Activated T-helper 17 cell treated with anti-CD3 and anti-CD28 coated beads, Interleukin-2, amount 50 U/mL, for 72 hours (primary cell): ENCODE results near the gene UCK2. TPM values are rescaled to one million over a fixed set of nuclear protein-coding genes. Genes with fewer than 3 reads are reported as not detected.

ENCODE experiments used
- ATAC-seq: fragments of 150-1000 bp; cut with Tn5 transposase; replicated peaks from 2 replicates; pipeline ENCODE4 v1.10.0; 2021; ENCODE audit warnings: mild to moderate bottlenecking, moderate library complexity
- H3K27ac Mint-ChIP-seq: one replicate; pipeline ENCODE4 v1.8.0; 2022; ENCODE audit warnings: mixed read lengths
- H3K27me3 Mint-ChIP-seq: one replicate; pipeline ENCODE4 v1.8.0; 2022; ENCODE audit warnings: mixed read lengths
- H3K36me3 Mint-ChIP-seq: one replicate; pipeline ENCODE4 v1.8.0; 2022; ENCODE audit warnings: low read depth, mild to moderate bottlenecking, mixed read lengths
- H3K4me1 Mint-ChIP-seq: one replicate; pipeline ENCODE4 v1.8.0; 2022; ENCODE audit warnings: mixed read lengths
- H3K4me3 Mint-ChIP-seq: one replicate; pipeline ENCODE4 v1.8.0; 2022; ENCODE audit warnings: mild to moderate bottlenecking, mixed read lengths
- H3K9me3 Mint-ChIP-seq: one replicate; pipeline ENCODE4 v1.8.0; 2022; ENCODE audit warnings: mixed read lengths
- total RNA-seq, 2 donors: library from RNA; stranded (reverse); gene quantifications; one replicate each; pipeline ENCODE4 v1.2.3, GENCODE V29; 2022

The UCK2 gene
- total RNA-seq, 2 donors from 2014 or later: 30.7 to 74.2 TPM

DNA sequence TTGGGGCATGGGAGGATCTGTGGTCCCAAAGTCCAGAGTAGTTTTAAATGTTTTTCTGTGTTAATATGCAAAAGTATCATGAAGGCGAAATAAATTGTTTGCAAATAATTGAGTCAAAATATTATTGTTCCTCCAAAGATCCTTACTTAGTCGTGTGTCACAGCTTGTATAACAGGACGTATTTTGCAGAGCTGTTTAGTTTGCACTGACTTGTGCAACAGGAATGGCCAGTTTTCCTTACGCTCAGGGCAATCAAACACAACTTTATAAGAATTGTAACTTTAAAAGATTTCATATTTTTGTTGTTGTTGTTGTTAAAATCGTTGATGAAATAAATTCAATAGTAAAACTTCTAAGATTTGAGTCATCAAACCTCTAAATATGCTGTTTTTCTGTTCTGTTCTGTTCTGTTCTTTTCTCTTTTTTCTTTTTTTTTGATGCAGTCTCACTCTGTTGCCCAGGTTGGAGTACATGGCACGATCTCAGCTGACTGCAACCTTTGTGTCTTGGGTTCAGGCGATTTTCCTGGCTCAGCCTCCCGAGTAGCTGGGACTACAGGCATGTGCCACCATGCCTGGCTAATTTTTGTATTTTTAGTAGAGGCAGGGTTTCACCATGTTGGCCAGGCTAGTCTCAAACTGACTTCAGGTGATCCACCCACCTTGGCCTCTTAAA is 60.6 kb downstream of the UCK2 start:
- Mint-ChIP-seq H3K36me3 (peaks cover 30% of the 10 kb centered on the region), H3K27ac (no peak overlapping the region), H3K4me3 (no peak overlapping the region), H3K9me3 (no peaks in the 10 kb centered on the region), H3K4me1 (peaks cover 8% of the 10 kb centered on the region), H3K27me3 (no peaks in the 10 kb centered on the region)
- no peak for ATAC-seq

GRCh38 chr1:165888552-165888920 is 61.1 kb downstream of the UCK2 start:
- H3K9me3 Mint-ChIP-seq: no peaks in the 10 kb centered on the region
- no peak overlapping the region for H3K27ac Mint-ChIP-seq

DNA sequence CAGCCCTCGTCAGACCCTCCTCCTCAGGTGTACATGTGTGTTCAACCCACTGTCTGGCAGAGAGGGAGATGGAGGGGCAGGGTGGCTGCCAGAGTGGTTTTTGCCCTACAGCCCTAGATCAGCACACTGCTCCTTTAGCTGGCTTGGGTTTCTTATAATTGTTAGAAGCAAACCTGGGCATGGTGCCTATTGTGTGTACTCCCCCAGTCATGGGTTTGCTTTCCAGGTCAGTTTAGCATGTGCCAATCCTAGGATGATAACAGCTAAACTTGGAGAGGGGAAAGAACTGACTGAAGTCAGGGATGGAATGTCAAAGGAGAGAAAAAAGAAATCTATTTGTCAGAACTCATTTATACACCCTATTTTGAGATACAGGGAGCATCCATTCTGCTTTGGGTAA is 63.3 kb downstream of the UCK2 start:
- H3K4me1 Mint-ChIP-seq: peaks cover 5% of the 10 kb centered on the region
- no peaks in the 10 kb centered on the region for H3K9me3 Mint-ChIP-seq
- H3K27ac Mint-ChIP-seq: no peak overlapping the region
- peaks cover 57% of the 10 kb centered on the region for H3K36me3 Mint-ChIP-seq
- ATAC-seq: no peak
- H3K4me3 Mint-ChIP-seq: no peak overlapping the region
- no peaks in the 10 kb centered on the region for H3K27me3 Mint-ChIP-seq

More at GRCh38 chr1:165888552-165888920, 61.1 kb downstream of the UCK2 start:
- no peak for ATAC-seq
- Mint-ChIP-seq H3K4me3 (no peak overlapping the region), H3K36me3 (peaks cover 36% of the 10 kb centered on the region), H3K4me1 (peaks cover 8% of the 10 kb centered on the region), H3K27me3 (no peaks in the 10 kb centered on the region)

DNA sequence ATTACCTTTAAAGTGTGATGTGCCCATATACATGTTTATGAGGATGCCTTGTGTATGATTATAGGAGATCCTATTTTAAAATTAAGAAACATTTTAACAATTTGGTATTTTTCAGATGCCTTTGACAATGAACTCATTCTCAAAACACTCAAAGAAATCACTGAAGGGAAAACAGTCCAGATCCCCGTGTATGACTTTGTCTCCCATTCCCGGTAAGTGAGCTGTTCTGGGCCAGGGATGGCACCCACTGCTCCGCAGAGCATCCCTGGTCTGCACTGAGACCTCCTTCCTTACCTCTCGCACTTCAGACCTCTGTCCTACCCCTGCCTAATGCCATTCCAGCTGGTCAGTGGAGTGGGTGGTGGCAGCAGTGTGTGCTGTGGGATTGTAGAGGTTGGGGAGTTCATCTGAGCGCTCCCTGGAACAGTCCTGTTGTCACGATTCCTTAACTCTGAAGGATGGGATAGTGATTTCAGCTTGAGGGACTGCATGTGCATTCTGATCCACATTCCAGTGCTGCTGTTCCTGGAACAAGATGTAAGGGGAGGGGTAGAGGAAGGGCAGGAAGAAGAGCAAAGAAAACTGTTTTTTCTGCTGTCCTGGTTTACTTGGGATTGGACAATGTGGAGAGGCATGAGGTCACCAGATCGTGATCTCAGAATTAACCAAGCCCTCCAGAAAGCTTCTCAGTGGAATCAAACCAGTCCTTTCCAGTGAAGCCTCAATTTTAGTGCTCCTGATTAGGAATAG is 63.9 kb downstream of the UCK2 start:
- peaks cover 62% of the 10 kb centered on the region for H3K36me3 Mint-ChIP-seq
- H3K4me1 Mint-ChIP-seq: peaks cover 5% of the 10 kb centered on the region
- no peaks in the 10 kb centered on the region for H3K27me3 Mint-ChIP-seq
- no peak overlapping the region for H3K4me3 Mint-ChIP-seq
- ATAC-seq: no peak
- H3K27ac Mint-ChIP-seq: no peak overlapping the region
- H3K9me3 Mint-ChIP-seq: no peaks in the 10 kb centered on the region

DNA sequence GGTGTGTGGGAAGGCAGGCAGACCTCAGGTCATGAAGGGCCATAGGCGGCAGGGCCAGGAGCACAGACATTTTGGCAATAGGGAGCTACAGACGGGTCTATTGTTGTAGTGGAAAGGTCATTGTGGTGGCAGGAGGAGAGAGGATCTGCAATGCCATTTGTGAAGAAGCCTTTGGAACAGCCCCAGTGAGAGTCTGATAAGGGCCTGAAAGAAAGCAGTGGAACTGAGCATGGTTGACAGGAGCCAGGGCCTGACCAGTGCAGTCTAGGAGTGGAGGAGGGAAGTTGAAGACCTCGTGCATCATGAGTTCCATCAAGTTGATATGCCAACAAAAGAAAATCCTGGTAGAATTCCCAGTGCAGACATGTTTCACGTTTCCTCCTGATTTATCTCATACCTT is 65.5 kb downstream of the UCK2 start:
- H3K36me3 Mint-ChIP-seq: peaks cover 79% of the 10 kb centered on the region
- H3K9me3 Mint-ChIP-seq: no peaks in the 10 kb centered on the region
- H3K27ac Mint-ChIP-seq: no peak overlapping the region
- ATAC-seq: no peak
- H3K4me1 Mint-ChIP-seq: peaks cover 8% of the 10 kb centered on the region
- no peak overlapping the region for H3K4me3 Mint-ChIP-seq
- H3K27me3 Mint-ChIP-seq: no peaks in the 10 kb centered on the region

DNA sequence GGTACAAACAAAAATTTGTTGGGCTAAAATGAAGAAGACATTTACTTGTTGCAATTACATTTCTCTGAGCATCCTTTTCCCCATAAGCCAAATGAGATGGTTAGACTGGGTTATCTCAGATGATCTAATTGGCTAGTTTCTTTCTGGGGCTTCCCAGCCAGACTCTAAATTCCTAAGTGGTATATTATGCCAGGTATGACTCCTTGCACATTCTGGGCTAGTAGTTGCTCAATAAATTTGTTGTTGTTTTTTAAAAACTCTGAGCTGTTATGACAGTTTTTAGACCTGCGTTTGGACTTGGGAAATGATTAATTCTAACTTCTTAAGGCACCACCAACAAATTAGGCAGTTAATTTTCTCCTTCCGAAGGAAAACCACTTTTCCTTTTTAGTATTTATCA is 66.1 kb downstream of the UCK2 start:
- no peak for ATAC-seq
- Mint-ChIP-seq H3K4me3 (no peak overlapping the region), H3K9me3 (no peaks in the 10 kb centered on the region), H3K27ac (no peak overlapping the region), H3K27me3 (no peaks in the 10 kb centered on the region), H3K4me1 (peaks cover 8% of the 10 kb centered on the region), H3K36me3 (peaks cover 84% of the 10 kb centered on the region)

- no peaks in the 10 kb centered on the region for H3K27me3 Mint-ChIP-seq
- no peak for ATAC-seq
- peaks cover 8% of the 10 kb centered on the region for H3K4me1 Mint-ChIP-seq
- H3K27ac Mint-ChIP-seq: no peak overlapping the region
- no peak overlapping the region for H3K4me3 Mint-ChIP-seq
- no peaks in the 10 kb centered on the region for H3K9me3 Mint-ChIP-seq
- peaks cover 93% of the 10 kb centered on the region for H3K36me3 Mint-ChIP-seq
These were observed 67.2 kb downstream of the UCK2 start for GRCh38 chr1:165894591-165894990.

- Mint-ChIP-seq H3K36me3 (peaks cover 95% of the 10 kb centered on the region), H3K4me3 (no peak overlapping the region), H3K27me3 (no peaks in the 10 kb centered on the region), H3K4me1 (peaks cover 8% of the 10 kb centered on the region), H3K27ac (no peak overlapping the region), H3K9me3 (no peaks in the 10 kb centered on the region)
- no peak for ATAC-seq
These were observed 68.0 kb downstream of the UCK2 start for GRCh38 chr1:165895451-165895871.

DNA sequence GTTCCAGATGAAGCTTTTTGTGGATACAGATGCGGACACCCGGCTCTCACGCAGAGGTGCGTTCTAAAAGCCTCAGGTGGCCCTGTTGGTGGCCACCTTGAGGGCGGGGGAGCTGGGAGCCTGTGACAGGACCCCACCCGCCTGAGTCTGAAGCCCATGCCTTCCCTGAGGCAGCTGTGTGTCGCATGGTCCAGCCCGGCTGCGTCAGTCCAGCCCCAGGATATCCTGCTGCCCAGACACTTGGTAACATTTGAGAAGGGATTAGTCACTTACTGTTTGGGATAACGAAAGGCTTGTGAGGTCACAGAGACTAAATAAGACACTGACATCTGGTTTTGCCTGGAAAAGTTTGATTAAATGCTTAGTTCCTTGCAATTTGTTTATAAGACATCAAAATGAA is 68.9 kb downstream of the UCK2 start:
- Mint-ChIP-seq H3K4me1 (peaks cover 8% of the 10 kb centered on the region), H3K4me3 (no peak overlapping the region), H3K36me3 (peaks cover 95% of the 10 kb centered on the region), H3K27ac (no peak overlapping the region), H3K9me3 (no peaks in the 10 kb centered on the region), H3K27me3 (no peaks in the 10 kb centered on the region)
- no peak for ATAC-seq

- H3K36me3 Mint-ChIP-seq: peaks cover 92% of the 10 kb centered on the region
- peak overlapping the region; percentile 28 for H3K27ac Mint-ChIP-seq
- no peaks in the 10 kb centered on the region for H3K9me3 Mint-ChIP-seq
- H3K4me3 Mint-ChIP-seq: no peak overlapping the region
- H3K4me1 Mint-ChIP-seq: peaks cover 8% of the 10 kb centered on the region
- H3K27me3 Mint-ChIP-seq: no peaks in the 10 kb centered on the region
- ATAC-seq: peak; percentile 59
These were observed 70.2 kb downstream of the UCK2 start for GRCh38 chr1:165897326-165898303.

- Mint-ChIP-seq H3K36me3 (peaks cover 92% of the 10 kb centered on the region), H3K9me3 (no peaks in the 10 kb centered on the region), H3K4me1 (peaks cover 8% of the 10 kb centered on the region), H3K4me3 (no peak overlapping the region), H3K27ac (no peak overlapping the region), H3K27me3 (no peaks in the 10 kb centered on the region)
- no peak for ATAC-seq
These were observed 71.4 kb downstream of the UCK2 start for GRCh38 chr1:165898837-165899236.

DNA sequence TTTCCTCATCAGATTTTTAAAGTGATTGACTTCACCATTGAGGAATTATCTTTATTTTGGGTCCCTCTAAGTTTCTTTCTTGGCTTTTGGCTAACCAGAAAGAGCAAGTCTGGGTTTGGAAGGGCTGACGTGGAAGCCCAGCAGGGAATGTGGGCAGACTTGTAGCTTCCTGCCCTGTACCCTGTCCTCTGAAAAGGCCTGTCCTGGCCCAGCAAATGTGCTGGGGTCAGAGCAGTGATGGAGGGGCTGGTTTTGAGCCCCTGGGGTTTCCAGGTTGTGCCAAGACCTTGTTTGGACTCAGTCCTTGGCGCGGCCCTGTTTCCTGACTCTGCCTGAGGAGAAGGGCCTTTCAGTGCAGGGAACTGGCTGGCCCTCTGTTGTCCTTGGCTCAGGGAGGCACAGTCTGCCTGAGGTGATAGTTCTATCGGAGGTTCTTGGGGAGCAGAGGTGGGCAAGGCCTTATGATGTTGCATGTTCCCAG is 72.1 kb downstream of the UCK2 start:
- no peaks in the 10 kb centered on the region for H3K27me3 Mint-ChIP-seq
- H3K4me1 Mint-ChIP-seq: peaks cover 8% of the 10 kb centered on the region
- peaks cover 92% of the 10 kb centered on the region for H3K36me3 Mint-ChIP-seq
- no peak overlapping the region for H3K4me3 Mint-ChIP-seq
- no peak overlapping the region for H3K27ac Mint-ChIP-seq
- H3K9me3 Mint-ChIP-seq: no peaks in the 10 kb centered on the region
- ATAC-seq: no peak

DNA sequence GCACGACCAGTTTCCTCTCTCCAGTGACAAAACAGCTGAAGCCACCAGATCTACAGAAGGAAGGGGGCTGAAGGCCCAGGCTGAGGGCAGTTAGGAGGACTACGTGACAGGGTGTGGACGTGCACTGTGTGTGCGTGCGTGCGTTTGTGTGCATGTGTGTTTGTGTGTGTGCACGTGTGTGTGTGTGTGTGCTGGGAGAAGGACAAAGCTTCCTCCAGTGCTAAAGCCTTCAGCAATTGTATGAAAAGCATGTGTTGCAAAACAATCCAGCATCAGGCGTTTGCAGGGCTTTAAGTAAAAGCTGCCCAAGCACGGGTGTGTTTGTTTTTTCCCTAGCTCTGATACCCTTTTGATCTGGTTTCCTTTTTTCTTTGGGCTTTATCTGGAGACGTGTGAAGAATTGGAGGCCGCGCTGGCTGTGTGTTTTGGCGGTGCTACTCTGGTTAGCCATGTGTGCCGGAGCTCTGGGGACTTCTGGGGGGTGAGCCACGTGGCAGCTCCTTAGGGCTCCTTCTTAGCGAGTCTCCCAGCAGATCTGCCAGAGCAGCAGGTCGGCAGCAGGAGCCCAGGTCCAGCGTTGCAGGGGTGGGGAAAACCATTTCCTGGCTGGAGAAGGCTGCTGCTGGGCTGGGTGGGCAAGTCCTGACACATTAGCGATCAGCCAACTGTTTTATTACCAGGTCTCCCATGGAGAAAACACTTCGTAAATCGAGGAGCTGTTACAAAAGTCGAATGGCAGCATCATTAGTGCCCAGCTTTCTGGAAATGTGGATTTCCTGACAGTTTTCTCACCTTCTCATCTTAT is 73.4 kb downstream of the UCK2 start:
- no peak for ATAC-seq
- no peak overlapping the region for H3K27ac Mint-ChIP-seq

DNA sequence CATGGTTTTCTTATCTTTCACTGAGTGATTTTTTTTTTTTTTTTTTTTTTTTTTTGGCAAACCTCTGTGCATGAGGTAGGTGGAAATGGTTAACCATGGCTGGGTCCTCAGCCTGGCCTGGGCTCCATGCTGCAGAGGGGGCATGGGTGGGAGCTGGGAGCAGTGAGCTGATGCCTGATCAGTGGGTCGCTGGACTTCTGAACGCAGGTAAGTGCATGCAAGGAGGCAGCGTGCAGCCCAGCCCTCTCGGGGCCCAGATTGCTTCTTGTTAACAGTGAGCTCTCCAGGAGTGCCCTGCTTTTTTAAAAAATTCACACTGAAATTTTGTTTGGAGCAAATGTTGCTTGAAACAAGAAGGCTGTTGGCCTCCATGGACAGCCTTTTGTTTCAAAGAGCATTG is 75.2 kb downstream of the UCK2 start:
- H3K36me3 Mint-ChIP-seq: peaks cover 88% of the 10 kb centered on the region
- H3K4me1 Mint-ChIP-seq: no peaks in the 10 kb centered on the region
- H3K27me3 Mint-ChIP-seq: no peaks in the 10 kb centered on the region
- ATAC-seq: no peak
- no peak overlapping the region for H3K4me3 Mint-ChIP-seq
- H3K9me3 Mint-ChIP-seq: no peaks in the 10 kb centered on the region
- no peak overlapping the region for H3K27ac Mint-ChIP-seq

More for the DNA sequence above, 73.4 kb downstream of the UCK2 start:
- H3K27me3 Mint-ChIP-seq: no peaks in the 10 kb centered on the region
- H3K9me3 Mint-ChIP-seq: no peaks in the 10 kb centered on the region
- H3K4me1 Mint-ChIP-seq: peaks cover 8% of the 10 kb centered on the region
- H3K4me3 Mint-ChIP-seq: no peak overlapping the region
- H3K36me3 Mint-ChIP-seq: peaks cover 87% of the 10 kb centered on the region
